ENCODE measurements around the gene STAU1. TPM values are rescaled to one million over a fixed set of nuclear protein-coding genes. Genes with fewer than 3 reads are reported as not detected.
A peak's percentile ranks its signal among the peaks of the same experiment; 100 is the strongest.
"Not testable (repeated sequence)": the region's sequence is repeated elsewhere in the genome, so short reads cannot be mapped to it uniquely, and the experiment has no call there.

Gene STAU1
- total RNA-seq, 2 experiments from 2014 or later = 59.8 to 62.3 TPM

DNA sequence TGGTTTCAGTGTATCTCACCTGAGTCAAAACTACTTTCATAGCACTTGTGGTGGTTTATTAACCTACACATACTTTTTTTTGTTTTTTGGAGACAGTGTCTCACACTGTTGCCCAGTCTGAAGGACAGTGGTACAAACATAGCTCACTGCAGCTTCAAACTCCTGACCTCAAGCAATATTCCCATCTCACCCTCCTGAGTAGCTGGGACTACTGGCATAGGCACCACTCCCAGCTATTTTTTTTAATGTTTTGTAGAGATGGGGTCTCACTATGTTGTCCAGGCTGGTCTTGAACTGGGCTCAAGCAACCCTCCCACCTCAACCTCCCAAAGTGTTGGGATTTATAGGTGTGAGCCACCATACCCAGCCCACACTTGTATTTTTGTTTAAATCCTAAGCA, 49.7 kb downstream of the STAU1 start:
- no peak for DNase-seq
- no peaks in the 10 kb centered on the region for H3K27me3 Mint-ChIP-seq
- intact Hi-C loops (cut with micrococcal nuclease) = no loop called here
- H3K9me3 Mint-ChIP-seq = no peaks in the 10 kb centered on the region
- POLR2A ChIA-PET = no interaction called here
- no peak overlapping the region for H3K27ac Mint-ChIP-seq
- CTCF ChIA-PET = interaction anchor here (0.7 to 7.5 kb wide), 2 partner anchors 42 to 79 kb away, joined by 3 to 237 read pairs; partner anchors contain the start of gene DDX27
- H3K36me3 Mint-ChIP-seq = peaks cover 13% of the 10 kb centered on the region
- H3K4me1 Mint-ChIP-seq (ENCODE audit: low read depth) = peaks cover 7% of the 10 kb centered on the region
- H3K4me3 Mint-ChIP-seq = no peak overlapping the region

- Mint-ChIP-seq H3K9me3 (no peaks in the 10 kb centered on the region), H3K36me3 (peaks cover 13% of the 10 kb centered on the region), H3K27me3 (no peaks in the 10 kb centered on the region), H3K4me3 (no peak overlapping the region), H3K27ac (peak overlapping the region; percentile 6), H3K4me1 (ENCODE audit: low read depth) (peaks cover 7% of the 10 kb centered on the region)
- intact Hi-C loops (cut with micrococcal nuclease) = no loop called here
- CTCF ChIA-PET = interaction anchor here (7.5 kb wide), 1 partner anchor 80 kb away, joined by 237 read pairs; the partner anchor contains the start of gene DDX27
- POLR2A ChIA-PET = no interaction called here
- DNase-seq = no peak
These were observed 51.1 kb downstream of the STAU1 start for GRCh38 chr20:49136817-49137571.

GRCh38 chr20:49134797-49135196, 53.3 kb downstream of the STAU1 start:
- H3K9me3 Mint-ChIP-seq; intact Hi-C loops (cut with micrococcal nuclease); H3K4me3 Mint-ChIP-seq; H3K4me1 Mint-ChIP-seq (ENCODE audit: low read depth); POLR2A ChIA-PET; DNase-seq; H3K27ac Mint-ChIP-seq; H3K27me3 Mint-ChIP-seq: not testable (repeated sequence)
- peaks cover 21% of the 10 kb centered on the region for H3K36me3 Mint-ChIP-seq
- CTCF ChIA-PET = interaction anchor here (0.6 to 7.5 kb wide), 2 partner anchors 26 to 82 kb away, joined by 3 to 237 read pairs; partner anchors contain the start of gene DDX27

DNA sequence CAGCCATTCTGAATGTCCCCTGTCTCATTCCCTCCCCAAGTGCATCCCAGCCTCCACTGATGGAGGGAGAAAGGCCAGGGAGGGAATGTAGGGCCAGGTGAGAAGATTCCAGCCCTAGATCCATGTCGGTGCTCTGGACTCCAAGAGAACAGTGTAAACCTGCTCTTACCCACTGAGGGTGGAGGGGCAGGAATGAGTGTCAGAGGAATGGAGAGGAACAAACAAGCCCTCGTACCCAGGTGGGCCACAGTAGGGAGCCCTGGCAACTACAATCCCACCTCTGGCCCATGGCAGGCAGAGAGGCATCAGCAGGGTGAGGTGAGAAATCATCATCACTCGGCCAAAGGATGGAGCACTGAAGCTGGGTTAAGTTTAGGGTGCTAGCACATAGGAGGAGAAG, 54.6 kb downstream of the STAU1 start:
- Mint-ChIP-seq H3K36me3 (peaks cover 21% of the 10 kb centered on the region), H3K27ac (no peak overlapping the region), H3K9me3 (no peaks in the 10 kb centered on the region), H3K4me1 (ENCODE audit: low read depth) (no peaks in the 10 kb centered on the region), H3K4me3 (no peak overlapping the region), H3K27me3 (no peaks in the 10 kb centered on the region)
- no peak for DNase-seq
- intact Hi-C loops (cut with micrococcal nuclease) = loop anchor here (1.0 to 2.0 kb wide), 3 partner anchors 33 to 84 kb away; no protein-coding TSS in a partner anchor
- CTCF ChIA-PET = interaction anchor here (1.0 to 7.5 kb wide), 15 partner anchors 10 to 123 kb away, joined by 3 to 237 read pairs (median 8); partner anchors contain the start of gene DDX27
- POLR2A ChIA-PET = interaction anchor here (1.6 kb wide), 1 partner anchor 9 kb away, joined by 4 read pairs; no protein-coding TSS in a partner anchor

GRCh38 chr20:49132995-49133478, 55.1 kb downstream of the STAU1 start:
- intact Hi-C loops (cut with micrococcal nuclease) = loop anchor here (1.0 to 2.0 kb wide), 3 partner anchors 34 to 84 kb away; no protein-coding TSS in a partner anchor
- Mint-ChIP-seq H3K36me3 (peaks cover 23% of the 10 kb centered on the region), H3K27ac (no peak overlapping the region), H3K27me3 (no peaks in the 10 kb centered on the region), H3K4me3 (no peak overlapping the region), H3K9me3 (no peaks in the 10 kb centered on the region), H3K4me1 (ENCODE audit: low read depth) (no peaks in the 10 kb centered on the region)
- ChIA-PET POLR2A (interaction anchor here (1.6 kb wide), 1 partner anchor 10 kb away, joined by 4 read pairs; no protein-coding TSS in a partner anchor), CTCF (interaction anchor here (0.6 to 7.5 kb wide), 24 partner anchors 11 to 145 kb away, joined by 3 to 237 read pairs (median 5); partner anchors contain the start of genes DDX27 and STAU1)
- no peak for DNase-seq

GRCh38 chr20:49123982-49124381, 64.2 kb downstream of the STAU1 start:
- intact Hi-C loops (cut with micrococcal nuclease) = no loop called here
- no peak overlapping the region for H3K27ac Mint-ChIP-seq
- no peaks in the 10 kb centered on the region for H3K9me3 Mint-ChIP-seq
- H3K27me3 Mint-ChIP-seq = no peaks in the 10 kb centered on the region
- no peaks in the 10 kb centered on the region for H3K4me1 Mint-ChIP-seq (ENCODE audit: low read depth)
- DNase-seq = no peak
- H3K4me3 Mint-ChIP-seq = no peak overlapping the region
- ChIA-PET CTCF (interaction anchor here (3.0 kb wide), 1 partner anchor 92 kb away, joined by 14 read pairs; no protein-coding TSS in a partner anchor), POLR2A (interaction anchor here (0.6 kb wide), 1 partner anchor 13 kb away, joined by 4 read pairs; no protein-coding TSS in a partner anchor)
- H3K36me3 Mint-ChIP-seq = peaks cover 43% of the 10 kb centered on the region

- Mint-ChIP-seq H3K27me3 (no peaks in the 10 kb centered on the region), H3K4me1 (ENCODE audit: low read depth) (no peaks in the 10 kb centered on the region), H3K27ac (no peak overlapping the region), H3K9me3 (no peaks in the 10 kb centered on the region), H3K36me3 (peaks cover 52% of the 10 kb centered on the region), H3K4me3 (no peak overlapping the region)
- CTCF ChIA-PET = interaction anchor here (1.4 kb wide), 1 partner anchor 94 kb away, joined by 3 read pairs; no protein-coding TSS in a partner anchor
- POLR2A ChIA-PET = no interaction called here
- DNase-seq = no peak
- intact Hi-C loops (cut with micrococcal nuclease) = no loop called here
These were observed 65.2 kb downstream of the STAU1 start for GRCh38 chr20:49122920-49123319.

DNA sequence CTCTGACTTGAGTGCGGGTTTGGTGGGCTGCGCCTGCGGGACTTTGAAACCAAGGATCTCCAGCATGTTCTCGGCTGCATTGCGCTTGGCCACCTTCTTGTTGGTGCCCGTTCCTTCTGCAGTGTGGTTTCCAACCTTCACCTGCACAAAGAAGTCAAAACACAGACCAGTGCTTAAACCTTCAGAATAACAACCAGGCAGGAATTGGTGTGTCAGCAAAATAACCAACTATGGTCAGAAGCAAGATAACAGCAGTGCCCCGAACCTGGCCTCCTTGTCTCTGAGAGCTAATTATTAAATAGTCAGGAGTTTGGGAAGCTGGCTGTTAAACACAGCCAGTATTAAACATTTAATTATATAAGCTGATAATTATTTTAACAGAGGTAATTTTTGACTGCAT, 68.1 kb downstream of the STAU1 start:
- no peaks in the 10 kb centered on the region for H3K4me1 Mint-ChIP-seq (ENCODE audit: low read depth)
- no peaks in the 10 kb centered on the region for H3K9me3 Mint-ChIP-seq
- H3K36me3 Mint-ChIP-seq = peaks cover 60% of the 10 kb centered on the region
- no peaks in the 10 kb centered on the region for H3K27me3 Mint-ChIP-seq
- no peak overlapping the region for H3K4me3 Mint-ChIP-seq
- H3K27ac Mint-ChIP-seq = no peak overlapping the region
- POLR2A ChIA-PET = no interaction called here
- DNase-seq = no peak
- CTCF ChIA-PET = interaction anchor here (2.6 to 2.9 kb wide), 2 partner anchors 13 to 97 kb away, joined by 9 to 12 read pairs; no protein-coding TSS in a partner anchor
- intact Hi-C loops (cut with micrococcal nuclease) = no loop called here

DNA sequence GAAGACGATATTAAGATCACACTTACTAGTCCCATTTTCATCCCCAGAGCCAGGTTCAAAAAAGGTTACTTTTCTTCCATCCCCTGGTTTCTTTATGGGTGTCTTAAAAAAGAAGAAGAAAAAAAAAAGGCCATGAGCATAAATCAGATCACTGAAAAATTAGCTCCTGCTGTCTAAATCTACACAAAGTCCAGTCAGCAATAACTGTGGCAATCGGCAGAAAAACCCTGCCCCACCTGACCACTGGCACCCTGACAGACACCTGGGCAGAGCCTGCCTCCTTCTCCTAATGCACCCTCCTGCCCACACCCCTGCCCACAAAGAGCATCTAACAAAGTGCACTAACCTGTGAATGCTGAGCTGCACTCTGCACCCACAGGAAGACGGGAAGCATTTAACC, 69.8 kb downstream of the STAU1 start:
- ChIA-PET POLR2A (interaction anchor here (0.6 kb wide), 1 partner anchor 413 kb away, joined by 3 read pairs; no protein-coding TSS in a partner anchor), CTCF (interaction anchor here (0.7 to 1.9 kb wide), 2 partner anchors 94 to 99 kb away, joined by 3 to 14 read pairs; no protein-coding TSS in a partner anchor)
- H3K4me3 Mint-ChIP-seq = no peak overlapping the region
- no peak overlapping the region for H3K27ac Mint-ChIP-seq
- intact Hi-C loops (cut with micrococcal nuclease) = no loop called here
- DNase-seq = no peak
- H3K27me3 Mint-ChIP-seq = no peaks in the 10 kb centered on the region
- no peaks in the 10 kb centered on the region for H3K4me1 Mint-ChIP-seq (ENCODE audit: low read depth)
- H3K9me3 Mint-ChIP-seq = no peaks in the 10 kb centered on the region
- H3K36me3 Mint-ChIP-seq = peaks cover 57% of the 10 kb centered on the region

- intact Hi-C loops (cut with micrococcal nuclease) = no loop called here
- ChIA-PET CTCF (interaction anchor here (2.1 kb wide), 1 partner anchor 101 kb away, joined by 6 read pairs; no protein-coding TSS in a partner anchor), POLR2A (no interaction called here)
- H3K27me3 Mint-ChIP-seq = no peaks in the 10 kb centered on the region
- H3K4me1 Mint-ChIP-seq (ENCODE audit: low read depth) = no peaks in the 10 kb centered on the region
- DNase-seq = no peak
- H3K36me3 Mint-ChIP-seq = peaks cover 61% of the 10 kb centered on the region
- no peak overlapping the region for H3K4me3 Mint-ChIP-seq
- H3K27ac Mint-ChIP-seq = no peak overlapping the region
- no peaks in the 10 kb centered on the region for H3K9me3 Mint-ChIP-seq
These were observed 72.6 kb downstream of the STAU1 start for GRCh38 chr20:49115564-49115963.

DNA sequence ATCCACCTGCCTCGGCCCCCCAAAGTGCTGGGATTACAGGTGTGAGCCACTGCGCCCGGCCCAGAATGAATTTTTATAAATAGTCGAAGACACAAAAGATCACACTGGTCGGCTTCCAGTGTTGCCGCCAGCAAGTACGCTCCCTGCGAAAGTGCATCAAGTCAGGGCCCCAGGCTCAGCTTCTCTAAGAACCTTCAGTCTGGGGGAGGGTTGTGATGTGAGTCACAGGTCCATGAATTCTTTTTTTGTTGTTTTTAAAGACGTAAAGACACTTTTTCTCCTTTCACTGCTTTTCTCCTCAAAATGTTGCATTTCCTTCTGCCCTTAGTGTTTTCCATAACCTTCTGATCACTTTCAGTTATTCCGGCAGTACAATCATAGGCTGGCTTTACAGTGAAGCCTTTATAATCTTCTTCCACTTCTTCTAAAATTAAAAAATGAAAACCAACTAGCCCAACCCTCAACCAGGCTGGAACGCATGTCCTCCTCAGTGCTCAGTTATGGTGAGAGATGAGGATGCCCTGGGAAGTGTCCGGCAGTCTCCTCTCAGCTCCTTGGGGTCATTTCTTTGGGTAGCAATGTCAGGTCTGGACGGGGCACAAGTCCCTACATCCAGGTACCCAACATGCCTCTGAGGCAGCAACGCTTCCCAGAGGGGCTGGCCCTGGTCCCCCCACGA, 75.4 kb downstream of the STAU1 start:
- H3K27ac Mint-ChIP-seq = peak overlapping the region; percentile 44
- no peak overlapping the region for H3K4me3 Mint-ChIP-seq
- CTCF ChIA-PET = interaction anchor here (0.6 to 1.1 kb wide), 2 partner anchors 104 to 115 kb away, joined by 3 read pairs; no protein-coding TSS in a partner anchor
- POLR2A ChIA-PET = interaction anchor here (0.7 kb wide), 1 partner anchor 169 kb away, joined by 3 read pairs; no protein-coding TSS in a partner anchor
- H3K27me3 Mint-ChIP-seq = no peaks in the 10 kb centered on the region
- intact Hi-C loops (cut with micrococcal nuclease) = no loop called here
- no peaks in the 10 kb centered on the region for H3K9me3 Mint-ChIP-seq
- no peak for DNase-seq
- no peaks in the 10 kb centered on the region for H3K4me1 Mint-ChIP-seq (ENCODE audit: low read depth)
- peaks cover 46% of the 10 kb centered on the region for H3K36me3 Mint-ChIP-seq
